BE2C (cell line): Measurements from ENCODE around the gene RLN3.

Source experiments
- DNase-seq: peaks from one replicate; pipeline ENCODE4 v3.0.0-alpha.2; 2020
- H3K27me3 ChIP-seq: fragments of 250-450 bp; sonication (Bioruptor Pico); 2 replicates; pipeline ENCODE4 v1.5.1; 2020; ENCODE audit warnings: mild to moderate bottlenecking
- H3K36me3 ChIP-seq: fragments of 250-450 bp; sonication (Bioruptor Pico); 2 replicates; pipeline ENCODE4 v1.5.1; 2020; ENCODE audit warnings: mild to moderate bottlenecking
- H3K4me1 ChIP-seq: fragments of 250-450 bp; sonication (Bioruptor Pico); 2 replicates; pipeline ENCODE4 v1.5.1; 2020
- H3K4me3 ChIP-seq: 2 replicates; pipeline ENCODE4 v1.5.1; 2011; ENCODE audit warnings: low read depth, low read length
- H3K9me3 ChIP-seq: fragments of 250-450 bp; sonication (Bioruptor Pico); 2 replicates; pipeline ENCODE4 v1.5.1; 2020
- TF ChIP-seq, protein P1 (sequence below): IDR thresholded peaks from 2 replicates; pipeline ENCODE4 v1.5.1; 2012; ENCODE audit warnings: mild to moderate bottlenecking, low read depth, low read length

Gene RLN3

GRCh38 chr19:14058182-14059092, 30.5 kb downstream of the RLN3 start:
- TF ChIP-seq, protein P1, sequence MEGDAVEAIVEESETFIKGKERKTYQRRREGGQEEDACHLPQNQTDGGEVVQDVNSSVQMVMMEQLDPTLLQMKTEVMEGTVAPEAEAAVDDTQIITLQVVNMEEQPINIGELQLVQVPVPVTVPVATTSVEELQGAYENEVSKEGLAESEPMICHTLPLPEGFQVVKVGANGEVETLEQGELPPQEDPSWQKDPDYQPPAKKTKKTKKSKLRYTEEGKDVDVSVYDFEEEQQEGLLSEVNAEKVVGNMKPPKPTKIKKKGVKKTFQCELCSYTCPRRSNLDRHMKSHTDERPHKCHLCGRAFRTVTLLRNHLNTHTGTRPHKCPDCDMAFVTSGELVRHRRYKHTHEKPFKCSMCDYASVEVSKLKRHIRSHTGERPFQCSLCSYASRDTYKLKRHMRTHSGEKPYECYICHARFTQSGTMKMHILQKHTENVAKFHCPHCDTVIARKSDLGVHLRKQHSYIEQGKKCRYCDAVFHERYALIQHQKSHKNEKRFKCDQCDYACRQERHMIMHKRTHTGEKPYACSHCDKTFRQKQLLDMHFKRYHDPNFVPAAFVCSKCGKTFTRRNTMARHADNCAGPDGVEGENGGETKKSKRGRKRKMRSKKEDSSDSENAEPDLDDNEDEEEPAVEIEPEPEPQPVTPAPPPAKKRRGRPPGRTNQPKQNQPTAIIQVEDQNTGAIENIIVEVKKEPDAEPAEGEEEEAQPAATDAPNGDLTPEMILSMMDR: no peak
- Histone ChIP-seq H3K4me1 (no peaks in the 10 kb centered on the region), H3K27me3 (no peaks in the 10 kb centered on the region), H3K9me3 (no peaks in the 10 kb centered on the region), H3K36me3 (no peaks in the 10 kb centered on the region), H3K4me3 (peak overlapping the region; percentile 38)
- DNase-seq: no peak

GRCh38 chr19:14059093-14059480, 31.1 kb downstream of the RLN3 start:
- TF ChIP-seq, protein P1: peak; percentile 63
- no peak for DNase-seq
- no peaks in the 10 kb centered on the region for H3K27me3 ChIP-seq

DNA sequence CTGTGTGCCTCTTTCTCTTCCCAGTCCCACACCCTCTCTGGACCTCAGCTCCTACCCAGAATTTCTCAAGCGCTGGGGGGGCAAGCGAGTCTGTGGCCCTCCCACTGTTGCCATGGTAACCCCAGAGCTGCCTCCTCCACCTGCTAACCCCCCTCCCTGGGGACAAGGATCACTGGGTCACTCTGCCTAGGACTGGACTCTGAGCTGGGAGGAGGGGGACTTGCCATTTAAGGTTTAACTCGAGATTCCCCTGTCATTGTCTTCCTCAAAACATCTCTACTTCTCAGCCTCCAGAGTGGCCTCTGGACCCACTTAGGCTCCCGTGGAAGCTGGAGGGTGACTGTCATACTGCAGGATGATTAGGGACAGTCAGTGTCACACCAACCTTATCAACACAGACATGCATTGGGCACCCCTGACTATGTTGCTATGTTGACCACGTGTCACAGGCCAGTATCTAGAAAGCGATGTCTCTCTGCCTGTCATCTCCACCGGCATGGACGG, 31.8 kb downstream of the RLN3 start:
- H3K9me3 ChIP-seq: no peaks in the 10 kb centered on the region
- H3K4me3 ChIP-seq: no peak overlapping the region
- H3K36me3 ChIP-seq: no peaks in the 10 kb centered on the region
- DNase-seq: no peak
- H3K4me1 ChIP-seq: no peaks in the 10 kb centered on the region
- H3K27me3 ChIP-seq: no peaks in the 10 kb centered on the region
- TF ChIP-seq, protein P1: no peak

More at GRCh38 chr19:14059093-14059480, 31.1 kb downstream of the RLN3 start:
- Histone ChIP-seq H3K9me3 (no peaks in the 10 kb centered on the region), H3K36me3 (no peaks in the 10 kb centered on the region), H3K4me3 (no peak overlapping the region), H3K4me1 (no peaks in the 10 kb centered on the region)

GRCh38 chr19:14061081-14061749, 33.3 kb downstream of the RLN3 start:
- no peak overlapping the region for H3K4me3 ChIP-seq
- H3K4me1 ChIP-seq: no peaks in the 10 kb centered on the region
- no peaks in the 10 kb centered on the region for H3K36me3 ChIP-seq
- no peaks in the 10 kb centered on the region for H3K9me3 ChIP-seq
- TF ChIP-seq, protein P1: no peak
- no peak for DNase-seq
- H3K27me3 ChIP-seq: no peaks in the 10 kb centered on the region

DNA sequence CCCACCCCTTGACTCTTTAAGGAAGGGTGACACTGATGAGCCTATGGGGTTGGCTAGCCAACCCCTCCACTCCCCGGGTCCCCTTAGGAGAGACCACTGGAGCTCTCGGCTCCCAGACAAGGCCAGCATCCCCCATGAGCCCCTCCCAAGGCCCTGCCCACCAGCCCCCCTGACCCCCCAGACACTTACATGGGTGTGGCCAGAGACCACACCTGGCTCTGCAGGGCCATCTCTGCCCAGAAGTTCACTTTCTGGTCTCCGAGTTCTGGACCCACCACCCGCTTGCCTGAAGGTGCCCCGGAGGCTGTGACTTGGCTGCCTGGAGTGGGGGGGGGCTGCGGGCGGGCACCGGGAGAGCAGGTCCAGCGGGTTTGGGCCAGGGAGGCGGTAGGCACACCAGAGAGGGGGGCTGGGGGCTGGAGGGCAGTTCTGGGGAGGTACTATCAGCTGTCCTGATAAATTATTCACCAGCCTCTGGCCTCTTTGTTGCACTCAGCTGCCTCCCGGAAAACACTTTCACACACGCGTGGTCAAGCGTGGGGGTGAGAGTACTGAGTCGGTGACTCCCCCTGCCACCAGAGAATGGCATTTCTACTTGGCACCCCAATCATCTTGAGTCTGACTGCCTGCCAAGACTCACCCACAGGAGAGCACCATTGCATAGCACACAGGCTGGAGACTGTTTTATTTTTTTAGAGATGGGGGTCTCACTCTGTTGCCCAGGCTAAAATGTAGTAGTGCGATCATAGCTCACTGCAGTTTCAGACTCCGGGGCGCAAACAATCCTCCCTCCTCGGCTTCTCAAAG, 34.0 kb downstream of the RLN3 start, which contains the start of gene PALM3:
Gene PALM3, minus strand, starts transcription at position 326 of the 807 bp plus-strand sequence. Its CDS starts 96 bp downstream, at position 230.
- H3K36me3 ChIP-seq: no peaks in the 10 kb centered on the region
- TF ChIP-seq, protein P1: no peak
- H3K9me3 ChIP-seq: no peaks in the 10 kb centered on the region
- H3K27me3 ChIP-seq: no peaks in the 10 kb centered on the region
- no peaks in the 10 kb centered on the region for H3K4me1 ChIP-seq
- DNase-seq: no peak
- no peak within 1 kb of the TSS for H3K4me3 ChIP-seq
